Measurements from ENCODE around the gene KCNQ2. TPM values are rescaled to one million over a fixed set of nuclear protein-coding genes. Genes with fewer than 3 reads are reported as not detected.

The KCNQ2 gene
- total RNA-seq, 4 donors from 2014 or later = not detected

- Histone ChIP-seq H3K36me3 (no peaks in the 10 kb centered on the region), H3K4me1 (peaks cover 4 to 10% (median 5%) of the 10 kb centered on the region in 3 donors), H3K9me3 (no peaks in the 10 kb centered on the region), H3K4me3 (no peak overlapping the region), H3K27ac (no peak overlapping the region), H3K27me3 (peaks cover 9 to 99% (median 16%) of the 10 kb centered on the region in 4 donors)
- no peak for TF ChIP-seq CTCF (IDR thresholded peaks at IDR 0.05)
- no peak for TF ChIP-seq POLR2A (IDR thresholded peaks at IDR 0.05)
- no peak for DNase-seq
- intact Hi-C loops (cut with DNase I) = no loop called here
- 50 to 88% methylated on average over 4 to 8 of the region's 17 CpGs for WGBS, 2 donors
Measured at GRCh38 chr20:63466861-63467260, 5.6 kb downstream of the KCNQ2 start.

GRCh38 chr20:63466250-63466825, 6.1 kb downstream of the KCNQ2 start:
- no peaks in the 10 kb centered on the region for H3K9me3 ChIP-seq
- DNase-seq = no peak
- intact Hi-C loops (cut with DNase I) = no loop called here
- no peaks in the 10 kb centered on the region for H3K36me3 ChIP-seq
- no peak for TF ChIP-seq CTCF (IDR thresholded peaks at IDR 0.05)
- TF ChIP-seq POLR2A (IDR thresholded peaks at IDR 0.05) = no peak
- no peak overlapping the region for H3K4me3 ChIP-seq
- 80 to 87% methylated on average over 3 to 33 of the region's 55 CpGs for WGBS, 2 donors
- peaks cover 0 to 5% (median 0%) of the 10 kb centered on the region in 3 donors for H3K4me1 ChIP-seq
- H3K27me3 ChIP-seq = peaks cover 4 to 99% (median 10%) of the 10 kb centered on the region in 4 donors
- no peak overlapping the region for H3K27ac ChIP-seq

- Histone ChIP-seq H3K36me3 (no peaks in the 10 kb centered on the region), H3K4me3 (no peak overlapping the region), H3K27ac (no peak overlapping the region), H3K9me3 (no peaks in the 10 kb centered on the region), H3K27me3 (peaks cover 0 to 99% (median 3%) of the 10 kb centered on the region in 4 donors), H3K4me1 (no peaks in the 10 kb centered on the region)
- TF ChIP-seq CTCF (IDR thresholded peaks at IDR 0.05) (no peak), POLR2A (IDR thresholded peaks at IDR 0.05) (no peak)
- 75% methylated on average over 4 of the region's 56 CpGs; no CpG with 5 or more reads in 1 of the 2 donors for WGBS, 2 donors
- intact Hi-C loops (cut with DNase I) = no loop called here
- no peak for DNase-seq
Measured at GRCh38 chr20:63465380-63466249, 6.8 kb downstream of the KCNQ2 start.

- Histone ChIP-seq H3K4me3 (no peak overlapping the region), H3K4me1 (no peaks in the 10 kb centered on the region), H3K27ac (no peak overlapping the region), H3K9me3 (no peaks in the 10 kb centered on the region), H3K27me3 (peaks cover 0 to 97% (median 0%) of the 10 kb centered on the region in 4 donors), H3K36me3 (no peaks in the 10 kb centered on the region)
- intact Hi-C loops (cut with DNase I) = no loop called here
- TF ChIP-seq POLR2A (IDR thresholded peaks at IDR 0.05) (no peak), CTCF (IDR thresholded peaks at IDR 0.05) (no peak)
- WGBS, 2 donors = 77% methylated on average over 5 of the region's 12 CpGs; no CpG with 5 or more reads in 1 of the 2 donors
- no peak for DNase-seq
Measured at GRCh38 chr20:63464289-63464635, 8.2 kb downstream of the KCNQ2 start.
